ENCODE data around the gene TUB. TPM values are rescaled to one million over a fixed set of nuclear protein-coding genes. Genes with fewer than 3 reads are reported as not detected.

TUB gene
- polyA plus RNA-seq, 1 of the 3 experiments (the other 2 are of a cell fraction): 11.3 TPM

DNA sequence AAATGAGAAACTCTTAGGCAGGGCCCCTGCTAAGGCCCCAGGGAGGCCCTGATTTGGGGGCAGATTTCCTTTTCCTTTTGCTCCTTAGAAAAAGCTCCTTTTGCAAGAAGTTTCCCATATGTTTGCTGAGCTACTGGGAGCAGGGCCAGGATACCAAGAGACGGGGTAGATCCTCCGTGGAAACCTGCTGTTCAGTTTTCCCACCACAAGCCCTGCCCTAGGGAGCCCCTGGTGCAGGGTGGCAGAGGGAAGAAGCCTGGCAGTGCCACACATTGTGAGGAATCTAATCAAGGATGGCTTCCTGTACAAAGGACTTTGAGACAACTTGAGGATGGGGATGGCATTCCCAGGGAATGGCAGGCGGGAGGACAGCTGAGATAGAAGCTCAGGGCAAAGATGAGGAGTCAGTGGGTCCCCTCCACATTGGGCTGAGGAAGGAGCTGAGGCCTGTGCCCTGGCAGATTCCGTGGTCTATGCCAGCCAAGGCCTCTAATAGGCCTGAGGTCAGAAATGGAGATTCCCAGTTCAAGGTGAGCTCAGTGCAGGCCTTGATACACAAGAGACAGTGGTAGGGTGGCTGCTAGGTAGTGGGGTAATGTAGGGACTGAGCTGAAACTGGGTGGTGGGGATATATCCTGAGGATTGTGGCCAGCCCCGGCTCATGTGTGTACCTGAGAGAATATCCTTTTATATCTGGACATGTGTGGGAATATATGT, 15.0 kb downstream of the TUB start:
- H3K27me3 ChIP-seq (ENCODE audit: insufficient read depth): no peaks in the 10 kb centered on the region
- H3K36me3 ChIP-seq (replicated peaks in 1 of 2; ENCODE audit: control insufficient read depth in 1 of 2, insufficient read depth in 2 of 2, low read length in 1 of 2): peaks cover 0 to 65% of the 10 kb centered on the region in 2 experiments
- no peak for DNase-seq
- H3K4me2 ChIP-seq: no peak overlapping the region
- TF ChIP-seq SIN3A (IDR thresholded peaks at IDR 0.05; ENCODE audit: borderline replicate concordance, low read depth, low read length) (no peak), NFIC (IDR thresholded peaks at IDR 0.05; ENCODE audit: borderline replicate concordance) (no peak), EZH2phosphoT487 (IDR thresholded peaks at IDR 0.05; ENCODE audit: borderline replicate concordance, low read depth) (no peak), RFX5 (IDR thresholded peaks at IDR 0.05; ENCODE audit: low read length) (no peak), NRF1 (IDR thresholded peaks at IDR 0.05; ENCODE audit: low read depth, low read length) (no peak), FOSL2 (IDR thresholded peaks at IDR 0.05; ENCODE audit: borderline replicate concordance, low read depth) (no peak), SMC3 (IDR thresholded peaks at IDR 0.05; ENCODE audit: low read depth, low read length) (no peak), GABPA (IDR thresholded peaks at IDR 0.05; ENCODE audit: low read depth) (no peak), FOXM1 (IDR thresholded peaks at IDR 0.05; ENCODE audit: low read depth) (no peak), JUND (IDR thresholded peaks at IDR 0.05) (no peak), YY1 (IDR thresholded peaks at IDR 0.05; ENCODE audit: low read depth) (no peak), TCF12 (IDR thresholded peaks at IDR 0.05) (no peak), CHD2 (IDR thresholded peaks at IDR 0.05; ENCODE audit: low read length, partially characterized antibody) (no peak)
- TF ChIP-seq, protein P1, sequence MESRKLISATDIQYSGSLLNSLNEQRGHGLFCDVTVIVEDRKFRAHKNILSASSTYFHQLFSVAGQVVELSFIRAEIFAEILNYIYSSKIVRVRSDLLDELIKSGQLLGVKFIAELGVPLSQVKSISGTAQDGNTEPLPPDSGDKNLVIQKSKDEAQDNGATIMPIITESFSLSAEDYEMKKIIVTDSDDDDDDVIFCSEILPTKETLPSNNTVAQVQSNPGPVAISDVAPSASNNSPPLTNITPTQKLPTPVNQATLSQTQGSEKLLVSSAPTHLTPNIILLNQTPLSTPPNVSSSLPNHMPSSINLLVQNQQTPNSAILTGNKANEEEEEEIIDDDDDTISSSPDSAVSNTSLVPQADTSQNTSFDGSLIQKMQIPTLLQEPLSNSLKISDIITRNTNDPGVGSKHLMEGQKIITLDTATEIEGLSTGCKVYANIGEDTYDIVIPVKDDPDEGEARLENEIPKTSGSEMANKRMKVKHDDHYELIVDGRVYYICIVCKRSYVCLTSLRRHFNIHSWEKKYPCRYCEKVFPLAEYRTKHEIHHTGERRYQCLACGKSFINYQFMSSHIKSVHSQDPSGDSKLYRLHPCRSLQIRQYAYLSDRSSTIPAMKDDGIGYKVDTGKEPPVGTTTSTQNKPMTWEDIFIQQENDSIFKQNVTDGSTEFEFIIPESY (IDR thresholded peaks at IDR 0.05; ENCODE audit: borderline replicate concordance, low read depth): no peak
- TF ChIP-seq, protein P2, sequence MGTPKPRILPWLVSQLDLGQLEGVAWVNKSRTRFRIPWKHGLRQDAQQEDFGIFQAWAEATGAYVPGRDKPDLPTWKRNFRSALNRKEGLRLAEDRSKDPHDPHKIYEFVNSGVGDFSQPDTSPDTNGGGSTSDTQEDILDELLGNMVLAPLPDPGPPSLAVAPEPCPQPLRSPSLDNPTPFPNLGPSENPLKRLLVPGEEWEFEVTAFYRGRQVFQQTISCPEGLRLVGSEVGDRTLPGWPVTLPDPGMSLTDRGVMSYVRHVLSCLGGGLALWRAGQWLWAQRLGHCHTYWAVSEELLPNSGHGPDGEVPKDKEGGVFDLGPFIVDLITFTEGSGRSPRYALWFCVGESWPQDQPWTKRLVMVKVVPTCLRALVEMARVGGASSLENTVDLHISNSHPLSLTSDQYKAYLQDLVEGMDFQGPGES (IDR thresholded peaks at IDR 0.05; ENCODE audit: low read depth, low read length): no peak
- TF ChIP-seq, protein P3, sequence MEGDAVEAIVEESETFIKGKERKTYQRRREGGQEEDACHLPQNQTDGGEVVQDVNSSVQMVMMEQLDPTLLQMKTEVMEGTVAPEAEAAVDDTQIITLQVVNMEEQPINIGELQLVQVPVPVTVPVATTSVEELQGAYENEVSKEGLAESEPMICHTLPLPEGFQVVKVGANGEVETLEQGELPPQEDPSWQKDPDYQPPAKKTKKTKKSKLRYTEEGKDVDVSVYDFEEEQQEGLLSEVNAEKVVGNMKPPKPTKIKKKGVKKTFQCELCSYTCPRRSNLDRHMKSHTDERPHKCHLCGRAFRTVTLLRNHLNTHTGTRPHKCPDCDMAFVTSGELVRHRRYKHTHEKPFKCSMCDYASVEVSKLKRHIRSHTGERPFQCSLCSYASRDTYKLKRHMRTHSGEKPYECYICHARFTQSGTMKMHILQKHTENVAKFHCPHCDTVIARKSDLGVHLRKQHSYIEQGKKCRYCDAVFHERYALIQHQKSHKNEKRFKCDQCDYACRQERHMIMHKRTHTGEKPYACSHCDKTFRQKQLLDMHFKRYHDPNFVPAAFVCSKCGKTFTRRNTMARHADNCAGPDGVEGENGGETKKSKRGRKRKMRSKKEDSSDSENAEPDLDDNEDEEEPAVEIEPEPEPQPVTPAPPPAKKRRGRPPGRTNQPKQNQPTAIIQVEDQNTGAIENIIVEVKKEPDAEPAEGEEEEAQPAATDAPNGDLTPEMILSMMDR (IDR thresholded peaks at IDR 0.05): no peak
- TF ChIP-seq, protein P4, sequence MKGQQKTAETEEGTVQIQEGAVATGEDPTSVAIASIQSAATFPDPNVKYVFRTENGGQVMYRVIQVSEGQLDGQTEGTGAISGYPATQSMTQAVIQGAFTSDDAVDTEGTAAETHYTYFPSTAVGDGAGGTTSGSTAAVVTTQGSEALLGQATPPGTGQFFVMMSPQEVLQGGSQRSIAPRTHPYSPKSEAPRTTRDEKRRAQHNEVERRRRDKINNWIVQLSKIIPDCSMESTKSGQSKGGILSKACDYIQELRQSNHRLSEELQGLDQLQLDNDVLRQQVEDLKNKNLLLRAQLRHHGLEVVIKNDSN (IDR thresholded peaks at IDR 0.05; ENCODE audit: borderline replicate concordance, low read depth): no peak
- TF ChIP-seq, protein P5, sequence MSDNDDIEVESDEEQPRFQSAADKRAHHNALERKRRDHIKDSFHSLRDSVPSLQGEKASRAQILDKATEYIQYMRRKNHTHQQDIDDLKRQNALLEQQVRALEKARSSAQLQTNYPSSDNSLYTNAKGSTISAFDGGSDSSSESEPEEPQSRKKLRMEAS (IDR thresholded peaks at IDR 0.05; ENCODE audit: low read depth): no peak
- H3K9me3 ChIP-seq: no peaks in the 10 kb centered on the region
- no peak overlapping the region for H3K4me3 ChIP-seq (ENCODE audit: low read depth in 2 of 2, low read length in 1 of 2)
- peaks cover 7% of the 10 kb centered on the region for H4K20me1 ChIP-seq (ENCODE audit: insufficient read depth)
- peaks cover 9% of the 10 kb centered on the region for H3F3A ChIP-seq (replicated peaks; ENCODE audit: insufficient read depth)
- H2AFZ ChIP-seq (ENCODE audit: low read depth): no peak overlapping the region
- ChIA-PET POLR2A (no interaction called here), CTCF (interaction anchor here (1.0 to 26.8 kb wide), 6 partner anchors 8 to 88 kb away, joined by 3 to 620 read pairs (median 6); no protein-coding TSS in a partner anchor)
- no peak overlapping the region; a peak in 1 of 4 replicates for H3K27ac ChIP-seq (ENCODE audit: low read depth in 2 of 2, low read length in 1 of 2)
- 98% methylated on average over 4 of the region's 5 CpGs for whole genome bisulfite sequencing (ENCODE audit: low lambda C conversion rate)
- no peaks in the 10 kb centered on the region for H3K9me2 ChIP-seq
- no peaks in the 10 kb centered on the region for H3K79me2 ChIP-seq (ENCODE audit: insufficient read depth)
- H3K4me1 ChIP-seq (ENCODE audit: control insufficient read depth in 1 of 2, insufficient read depth in 2 of 2, low read depth in 1 of 2, low read length in 1 of 2): peaks cover 6 to 18% of the 10 kb centered on the region in 2 experiments; a peak in 3 of 4 replicates
- H3K9ac ChIP-seq: no peak overlapping the region

Data from SK-N-SH (cell line).